GM12878 (cell line): ENCODE measurements around the gene KIAA2012. TPM values are rescaled to one million over a fixed set of nuclear protein-coding genes. Genes with fewer than 3 reads are reported as not detected.

ENCODE experiments used
- ATAC-seq: fragments of 200-7000 bp; cut with Tn5 transposase; 3 replicates; pipeline ENCODE4 v1.9.1; 2020; ENCODE audit warnings: mild to moderate bottlenecking, moderate library complexity
- BruUV-seq: library from RNA; stranded (reverse); fragments of 400-500 nt; replicated peaks from 2 replicates; lab custom pipeline; 2021; lab: Mats Ljungman, UMichigan
- CTCF ChIA-PET: fragments of 300-600 bp; sonication (Branson Sonifier 250); formaldehyde crosslinking; extraction: SDS; loops from one replicate; lab custom pipeline; 2021; ENCODE audit warnings: inconsistent platforms; lab: Yijun Ruan, JAX
- POLR2A ChIA-PET: fragments of 350-600 bp; formaldehyde crosslinking; extraction: SDS; loops from one replicate; lab custom pipeline; 2021; ENCODE audit warnings: inconsistent platforms; lab: Charles Lee
- RAD21 ChIA-PET: fragments of 300-600 bp; sonication (Branson Sonifier 250); formaldehyde crosslinking; loops from one replicate; lab custom pipeline; 2023; ENCODE audit warnings: antibody characterized with exemption; ENCODE audit not compliant: unreplicated experiment; lab: Charles Lee
- SMC1A ChIA-PET: fragments of 300-600 bp; sonication (Branson Sonifier 250); formaldehyde crosslinking; loops from one replicate; lab custom pipeline; 2023; ENCODE audit not compliant: unreplicated experiment, uncharacterized antibody; lab: Charles Lee
- DNase-seq: peaks from one replicate; pipeline ENCODE4 v3.0.0-alpha.2; 2011; ENCODE audit warnings: low read depth, low spot score
- FAIRE-seq: peaks from 3 replicates; lab custom pipeline; 2011; peaks lifted over from hg19 to GRCh38; lab: Jason Lieb, UNC
- H2AFZ ChIP-seq: 2 replicates; pipeline ENCODE4 v1.6.0; 2011; ENCODE audit warnings: low read depth, low read length, control low read depth; ENCODE audit not compliant: control insufficient read depth
- H3K27ac ChIP-seq: 2 replicates; pipeline ENCODE4 v1.5.1; 2011; ENCODE audit warnings: control low read depth; ENCODE audit not compliant: control insufficient read depth, insufficient read depth
- H3K27me3 ChIP-seq, 2 experiments: replicated peaks in 1 of 2; 2 replicates each; pipeline versions ENCODE4 v1.6.0 to v1.6.1; 2011; ENCODE audit warnings: low read length in 1 of 2; ENCODE audit not compliant: control insufficient read depth in 2 of 2, insufficient read depth in 2 of 2
- H3K36me3 ChIP-seq, 2 experiments: 2 replicates each; pipeline ENCODE4 v1.5.1; 2011; ENCODE audit warnings: low read length in 1 of 2; ENCODE audit not compliant: control insufficient read depth in 2 of 2, insufficient read depth in 2 of 2
- H3K4me1 ChIP-seq: 2 replicates; pipeline ENCODE4 v1.6.1; 2011; ENCODE audit warnings: mild to moderate bottlenecking, low read length, moderate library complexity, mixed read lengths; ENCODE audit not compliant: control insufficient read depth, insufficient read depth
- H3K4me2 ChIP-seq: 2 replicates; pipeline ENCODE4 v1.6.0; 2011; ENCODE audit warnings: control low read depth; ENCODE audit not compliant: control insufficient read depth, insufficient read depth
- H3K4me3 ChIP-seq: fragments of 200-600 bp; sonication (generic); 2 replicates; pipeline ENCODE4 v1.5.1; 2016
- H3K79me2 ChIP-seq: 2 replicates; pipeline ENCODE4 v1.6.0; 2011; ENCODE audit warnings: low read length; ENCODE audit not compliant: control insufficient read depth, insufficient read depth
- H3K9ac ChIP-seq: 2 replicates; pipeline ENCODE4 v1.8.0; 2011; ENCODE audit warnings: low read length, control low read depth, mixed read lengths; ENCODE audit not compliant: control insufficient read depth, insufficient read depth
- H3K9me3 ChIP-seq: replicated peaks from 3 replicates; pipeline ENCODE4 v1.5.1; 2011; ENCODE audit warnings: mild to moderate bottlenecking, low read length; ENCODE audit not compliant: control insufficient read depth, insufficient read depth
- H4K20me1 ChIP-seq: 2 replicates; pipeline ENCODE4 v1.6.0; 2011; ENCODE audit not compliant: control insufficient read depth, insufficient read depth
- CBX3 ChIP-seq: fragments of 200-600 bp; sonication (generic); IDR thresholded peaks from 2 replicates; pipeline ENCODE4 v1.6.1; 2016; ENCODE audit warnings: low read depth, borderline replicate concordance
- CBX5 ChIP-seq: sonication (generic); IDR thresholded peaks from 2 replicates; pipeline ENCODE4 v1.6.1; 2016; ENCODE audit warnings: low read depth, moderate library complexity, mild to moderate bottlenecking, inconsistent platforms
- CHD1 ChIP-seq: IDR thresholded peaks from 2 replicates; pipeline ENCODE4 v1.6.1; 2012; ENCODE audit warnings: low read depth, low read length, improper control_type of control experiment
- MEF2B ChIP-seq: fragments of 450-650 bp; IDR thresholded peaks from 2 replicates; pipeline ENCODE4 v1.6.1; 2018; ENCODE audit warnings: mild to moderate bottlenecking, moderate library complexity; ENCODE audit not compliant: partially characterized antibody, poor library complexity, severe bottlenecking
- MYB ChIP-seq: fragments of 150-350 bp; IDR thresholded peaks from 2 replicates; pipeline ENCODE4 v1.6.1; 2014; ENCODE audit warnings: mild to moderate bottlenecking, low read depth, low read length, borderline replicate concordance
- NR2C2 ChIP-seq: IDR thresholded peaks from 2 replicates; pipeline ENCODE4 v1.6.1; 2011; ENCODE audit warnings: borderline replicate concordance, low read depth; ENCODE audit not compliant: control insufficient read depth, insufficient read length
- NRF1 ChIP-seq: conservative IDR thresholded peaks from 2 replicates; pipeline ENCODE4 v1.6.1; 2011; ENCODE audit warnings: mild to moderate bottlenecking, low read depth, low read length, improper control_type of control experiment
- PBX3 ChIP-seq: IDR thresholded peaks from 2 replicates; pipeline ENCODE4 v1.6.1; 2011; ENCODE audit warnings: mild to moderate bottlenecking, low read depth, low read length, moderate library complexity; ENCODE audit not compliant: insufficient replicate concordance
- POLR2A ChIP-seq: IDR thresholded peaks from 2 replicates; pipeline ENCODE4 v1.6.1; 2011; ENCODE audit warnings: low read depth, mild to moderate bottlenecking, low read length
- SIN3A ChIP-seq: IDR thresholded peaks from 2 replicates; pipeline ENCODE4 v1.6.1; 2012; ENCODE audit warnings: low read depth, low read length, improper control_type of control experiment
- SIX5 ChIP-seq: IDR thresholded peaks from 2 replicates; pipeline ENCODE4 v1.6.1; 2011; ENCODE audit warnings: mild to moderate bottlenecking, low read depth, low read length, moderate library complexity; ENCODE audit not compliant: severe bottlenecking
- SP1 ChIP-seq: IDR thresholded peaks from one replicate; pipeline ENCODE4 v1.6.1; 2011; ENCODE audit warnings: low read depth, low read length
- SRF ChIP-seq, 2 experiments: IDR thresholded peaks; 2 replicates each; pipeline ENCODE4 v1.6.1; 2011; ENCODE audit warnings: low read depth in 2 of 2, low read length in 2 of 2, mild to moderate bottlenecking in 1 of 2, moderate library complexity in 1 of 2
- SUZ12 ChIP-seq: fragments of 200-600 bp; sonication (generic); IDR thresholded peaks from one replicate; pipeline ENCODE4 v1.6.1; 2018; ENCODE audit warnings: antibody characterized with exemption, mild to moderate bottlenecking; ENCODE audit not compliant: unreplicated experiment
- TCF12 ChIP-seq: IDR thresholded peaks from 2 replicates; pipeline ENCODE4 v1.6.1; 2011; ENCODE audit warnings: low read depth, mild to moderate bottlenecking, low read length
- ZNF207 ChIP-seq: fragments of 450-650 bp; IDR thresholded peaks from 2 replicates; pipeline ENCODE4 v1.6.1; 2014; ENCODE audit warnings: antibody characterized with exemption, mild to moderate bottlenecking, borderline replicate concordance
- ZNF24 ChIP-seq: fragments of 450-650 bp; IDR thresholded peaks from 2 replicates; pipeline ENCODE4 v1.6.1; 2017; ENCODE audit warnings: antibody characterized with exemption, mild to moderate bottlenecking
- ZNF274 ChIP-seq: IDR thresholded peaks from one replicate; pipeline ENCODE4 v1.8.0; 2011; ENCODE audit not compliant: insufficient read length, insufficient read depth
- WGBS: methylation state at CpG from one replicate; pipeline ENCODE4 v1.1.6; 2016; ENCODE audit warnings: low lambda C conversion rate; ENCODE audit not compliant: insufficient replicate concordance, insufficient coverage; ENCODE audit errors: missing lambda C conversion rate; 5-methylcytosine and 5-hydroxymethylcytosine counted together
- in situ Hi-C: fragments of 300-500 bp; cut with MboI; formaldehyde crosslinking; loops from 9 replicates; pipeline ENCODE4 v1.14.3; 2018; ENCODE audit warnings: mixed read lengths
- intact Hi-C: fragments of 100-400 bp; cut with micrococcal nuclease; formaldehyde crosslinking; loops from one replicate; pipeline ENCODE4 v1.14.2; 2022; ENCODE audit not compliant: unreplicated experiment
- polyA plus RNA-seq, 11 experiments: library from polyadenylated mRNA; depleted of rRNA in 4 of 11; unstranded in 6 of 11; stranded (reverse) in 5 of 11; fragments of >200 nt; fragmentation: Nextera tagmentation in 4 of 11; fragmentation: Illumina TruSeq in 1 of 11; extraction: Ambion mirVana in 4 of 11; extraction: Trizol in 1 of 11; gene quantifications; 1 replicate in 1 of 11; 2 replicates in 10 of 11; pipeline versions ENCODE4 v1.2.1 to v1.2.3, GENCODE V29; 2011 to 2016; ENCODE audit warnings: inconsistent platforms in 2 of 11, missing spikeins in 2 of 11, low read depth in 1 of 11
- total RNA-seq, 4 experiments: library from RNA; depleted of rRNA in 3 of 4; stranded (reverse); fragments of >200 nt in 3 of 4; fragmentation: Illumina TruSeq in 1 of 4; extraction: Trizol in 1 of 4; gene quantifications; 2 replicates each; pipeline versions ENCODE4 v1.2.1 to v1.2.3, GENCODE V29; 2013 to 2021
- TF ChIP-seq, protein P1 (sequence below): IDR thresholded peaks from 2 replicates; pipeline ENCODE4 v1.6.1; 2012; ENCODE audit warnings: low read depth, low read length, improper control_type of control experiment

The KIAA2012 gene
- total and polyA plus RNA-seq, 10 of the 15 experiments (the other 5 are each of a cell fraction or from before 2014, with no cell fraction given): 0.03 TPM; not detected in 9

- FAIRE-seq (no peak), ATAC-seq (no peak), DNase-seq (no peak)
- Histone ChIP-seq H3K4me2 (no peak overlapping the region), H3K36me3 (no peaks in the 10 kb centered on the region), H3K4me3 (no peak overlapping the region), H3K27ac (no peak overlapping the region), H3K79me2 (no peaks in the 10 kb centered on the region), H3K27me3 (no peaks in the 10 kb centered on the region), H3K4me1 (no peaks in the 10 kb centered on the region), H3K9me3 (peaks cover 1% of the 10 kb centered on the region; the same call in 1 of the 3 replicates), H4K20me1 (no peaks in the 10 kb centered on the region), H3K9ac (no peak overlapping the region), H2AFZ (no peak overlapping the region)
- TF ChIP-seq POLR2A (no peak), ZNF274 (no peak), MEF2B (no peak), TCF12 (no peak), NR2C2 (no peak), CBX5 (no peak), CHD1 (no peak), ZNF24 (no peak), SUZ12 (no peak), SP1 (no peak), NRF1 (no peak), CBX3 (no peak), SRF (IDR thresholded peaks at IDR 0.05; ENCODE audit: low read depth in 2 of 2, low read length in 2 of 2) (no peak), ZNF207 (no peak), SIX5 (no peak), MYB (no peak), PBX3 (no peak), SIN3A (no peak)
- TF ChIP-seq, protein P1, sequence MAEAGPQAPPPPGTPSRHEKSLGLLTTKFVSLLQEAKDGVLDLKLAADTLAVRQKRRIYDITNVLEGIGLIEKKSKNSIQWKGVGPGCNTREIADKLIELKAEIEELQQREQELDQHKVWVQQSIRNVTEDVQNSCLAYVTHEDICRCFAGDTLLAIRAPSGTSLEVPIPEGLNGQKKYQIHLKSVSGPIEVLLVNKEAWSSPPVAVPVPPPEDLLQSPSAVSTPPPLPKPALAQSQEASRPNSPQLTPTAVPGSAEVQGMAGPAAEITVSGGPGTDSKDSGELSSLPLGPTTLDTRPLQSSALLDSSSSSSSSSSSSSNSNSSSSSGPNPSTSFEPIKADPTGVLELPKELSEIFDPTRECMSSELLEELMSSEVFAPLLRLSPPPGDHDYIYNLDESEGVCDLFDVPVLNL: no peak
- ChIA-PET CTCF (no interaction called here), RAD21 (no interaction called here), SMC1A (interaction anchor here (0.6 to 1.4 kb wide), 3 partner anchors 18 to 282 kb away, joined by 3 to 4 read pairs (median 4); no protein-coding TSS in a partner anchor), POLR2A (interaction anchor here (0.7 to 1.0 kb wide), 2 partner anchors 15 to 674 kb away, joined by 4 to 5 read pairs; no protein-coding TSS in a partner anchor)
- in situ Hi-C loops: no loop called here
- BruUV-seq: no TSS peak
- 54% methylated on average over 3 of the region's 5 CpGs for WGBS
- intact Hi-C loops: no loop called here
These were observed 178.4 kb downstream of the KIAA2012 start for GRCh38 chr2:202251494-202251893.
